Transverse colon (tissue), 4 donors: ENCODE measurements around the gene OBP2B.

Experiments used
- CTCF ChIP-seq, 5 experiments: fragments of 200-600 bp in 3 of 5; fragments of 450-650 bp in 2 of 5; sonication (generic) in 3 of 5; IDR thresholded peaks; 1 replicate in 2 of 5; 2 replicates in 3 of 5; pipeline ENCODE4 v1.5.1; 2016 to 2017; ENCODE audit warnings: antibody characterized with exemption in 5 of 5, inconsistent platforms in 3 of 5, mild to moderate bottlenecking in 2 of 5, moderate library complexity in 1 of 5
- EP300 ChIP-seq: sonication (generic); formaldehyde crosslinking; IDR thresholded peaks from one replicate; pipeline ENCODE4 v1.6.1; 2017; ENCODE audit warnings: antibody characterized with exemption, low read depth
- POLR2A ChIP-seq: fragments of 450-650 bp; IDR thresholded peaks from one replicate; pipeline ENCODE4 v1.6.1; 2016; ENCODE audit warnings: antibody characterized with exemption, mild to moderate bottlenecking, moderate library complexity
- POLR2AphosphoS5 ChIP-seq, 3 donors: sonication (generic); formaldehyde crosslinking; IDR thresholded peaks; one replicate each; pipeline ENCODE4 v1.6.1; 2016; ENCODE audit warnings: antibody characterized with exemption in 3 of 3

DNA sequence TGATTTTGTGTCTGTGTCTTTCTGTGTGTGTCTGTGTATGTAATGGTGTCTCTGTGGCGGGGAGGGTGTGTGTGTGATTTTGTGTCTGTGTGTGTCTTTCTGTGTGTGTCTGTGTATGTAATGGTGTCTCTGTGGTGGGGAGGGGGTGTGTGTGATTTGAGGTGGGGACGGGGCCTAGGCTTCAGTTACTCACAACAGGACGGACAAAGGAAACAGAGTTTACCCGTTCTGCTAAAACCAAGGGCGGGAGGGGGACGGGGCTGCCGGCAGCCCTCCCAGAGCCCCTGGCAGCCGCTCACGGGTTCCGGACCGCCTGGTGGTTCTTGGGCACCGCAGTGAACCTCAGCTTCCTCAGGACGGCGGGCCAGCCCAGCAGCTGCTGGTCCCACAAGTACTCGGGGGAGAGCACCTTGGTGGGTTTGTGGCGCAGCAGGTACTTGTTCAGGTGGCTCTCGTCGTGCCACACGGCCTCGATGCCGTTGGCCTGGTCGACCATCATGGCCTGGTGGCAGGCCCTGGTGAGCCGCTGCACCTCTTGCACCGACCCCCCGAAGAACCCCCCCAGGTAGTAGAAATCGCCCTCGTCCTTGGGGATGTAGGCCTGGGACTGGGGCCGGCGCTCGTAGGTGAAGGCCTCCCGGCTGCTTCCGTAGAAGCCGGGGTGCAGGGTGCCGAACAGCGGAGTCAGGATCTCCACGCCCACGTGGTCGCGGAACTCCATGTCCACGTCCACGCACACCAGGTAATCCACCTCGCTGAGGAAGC, 46.5 kb upstream of the OBP2B start:
- TF ChIP-seq CTCF (IDR thresholded peaks at IDR 0.05) (no peak), POLR2AphosphoS5 (IDR thresholded peaks at IDR 0.05) (no peak), POLR2A (no peak), EP300 (no peak)
